ENCODE data around the gene ZNF620.

GRCh38 chr3:40505599-40506462 lies at the start of gene ZNF620:
- no peak for TF ChIP-seq ZFX (IDR thresholded peaks at IDR 0.05; ENCODE audit: borderline replicate concordance)
- TF ChIP-seq CTCF (IDR thresholded peaks at IDR 0.05), result peak; percentile 62

Data from 22Rv1 (cell line).